OCI-LY1 (cell line): ENCODE measurements around the gene ADAMTSL3.

Source experiments
- EZH2 ChIP-seq: fragments of 200-600 bp; sonication (generic), shearing (Covaris generic); IDR thresholded peaks from 2 replicates; pipeline ENCODE4 v1.8.0; 2017; ENCODE audit warnings: borderline replicate concordance, mixed run types, mild to moderate bottlenecking, antibody characterized with exemption, low read length, moderate library complexity, mixed read lengths
- TF ChIP-seq, protein P1 (sequence below): fragments of 200-600 bp; sonication (generic), shearing (Covaris generic); IDR thresholded peaks from 2 replicates; pipeline ENCODE4 v1.5.1; 2017; ENCODE audit warnings: mild to moderate bottlenecking, antibody characterized with exemption, low read length, moderate library complexity, mixed read lengths

DNA sequence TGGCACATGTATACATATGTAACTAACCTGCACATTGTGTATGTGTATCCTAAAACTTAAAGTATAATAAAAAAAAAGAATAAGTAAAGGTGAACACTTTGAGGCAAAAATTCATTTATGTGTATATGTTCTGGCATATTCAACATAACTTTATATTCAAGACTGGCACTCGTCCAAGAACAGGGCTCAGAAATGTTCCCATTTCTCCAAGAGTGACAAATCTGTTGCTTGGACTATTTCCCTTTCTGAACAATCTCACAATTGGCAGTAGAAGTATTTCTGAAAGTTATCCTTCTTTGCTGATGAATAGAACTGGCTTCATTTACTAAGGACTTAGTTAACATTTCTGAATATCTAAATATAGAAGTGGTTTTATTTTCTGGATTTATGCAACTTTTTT lies 212.8 kb downstream of the ADAMTSL3 start:
- no peak for TF ChIP-seq EZH2
- TF ChIP-seq, protein P1, sequence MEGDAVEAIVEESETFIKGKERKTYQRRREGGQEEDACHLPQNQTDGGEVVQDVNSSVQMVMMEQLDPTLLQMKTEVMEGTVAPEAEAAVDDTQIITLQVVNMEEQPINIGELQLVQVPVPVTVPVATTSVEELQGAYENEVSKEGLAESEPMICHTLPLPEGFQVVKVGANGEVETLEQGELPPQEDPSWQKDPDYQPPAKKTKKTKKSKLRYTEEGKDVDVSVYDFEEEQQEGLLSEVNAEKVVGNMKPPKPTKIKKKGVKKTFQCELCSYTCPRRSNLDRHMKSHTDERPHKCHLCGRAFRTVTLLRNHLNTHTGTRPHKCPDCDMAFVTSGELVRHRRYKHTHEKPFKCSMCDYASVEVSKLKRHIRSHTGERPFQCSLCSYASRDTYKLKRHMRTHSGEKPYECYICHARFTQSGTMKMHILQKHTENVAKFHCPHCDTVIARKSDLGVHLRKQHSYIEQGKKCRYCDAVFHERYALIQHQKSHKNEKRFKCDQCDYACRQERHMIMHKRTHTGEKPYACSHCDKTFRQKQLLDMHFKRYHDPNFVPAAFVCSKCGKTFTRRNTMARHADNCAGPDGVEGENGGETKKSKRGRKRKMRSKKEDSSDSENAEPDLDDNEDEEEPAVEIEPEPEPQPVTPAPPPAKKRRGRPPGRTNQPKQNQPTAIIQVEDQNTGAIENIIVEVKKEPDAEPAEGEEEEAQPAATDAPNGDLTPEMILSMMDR = no peak
